ENCODE data around the gene TGFB1I1. TPM values are rescaled to one million over a fixed set of nuclear protein-coding genes. Genes with fewer than 3 reads are reported as not detected.
A peak's percentile ranks its signal among the peaks of the same experiment; 100 is the strongest.

TGFB1I1 gene
- total and polyA plus RNA-seq, 2 of the 4 experiments (the other 2 are of a cell fraction), result 24.9 to 128 TPM

- peak overlapping the region; percentile 76; the same call in 1 of the 2 replicates for H3K56ac ChIP-seq (ENCODE audit: extremely low read depth, insufficient read depth, low read length)
- peak overlapping the region; percentile 90 for H3K27ac ChIP-seq (ENCODE audit: insufficient read depth, low read length)
- peaks cover 11% of the 10 kb centered on the region for H3K4me1 ChIP-seq (ENCODE audit: control insufficient read depth, insufficient read depth, low read length)
- in situ Hi-C loops (cut with MboI; ENCODE audit: low sequenced_read_pairs), result loop anchor here (10.0 to 25.0 kb wide), 2 partner anchors 385 to 402 kb away; partner anchors contain the start of genes ZNF267, ZNF646 and ZNF668
- intact Hi-C loops (cut with micrococcal nuclease), result loop anchor here (1.0 to 2.0 kb wide), 2 partner anchors 12 to 409 kb away; partner anchors contain the start of gene TGFB1I1
- H3K9ac ChIP-seq (ENCODE audit: low read depth, low read length), result peak overlapping the region; percentile 85
- peaks cover 14 to 50% of the 10 kb centered on the region in 2 experiments for H3K79me1 ChIP-seq (ENCODE audit: low read depth in 1 of 2, low read length in 2 of 2)
- no TSS peak for BruUV-seq (replicated peaks)
- WGBS, 2 experiments (ENCODE audit: extremely low coverage in 2 of 2, insufficient read length in 1 of 2), result 1% methylated on average over 32 of the region's 61 CpGs; no CpG with 5 or more reads in 1 of the 2 experiments
- H2AK5ac ChIP-seq (ENCODE audit: low read depth, low read length), result peak overlapping the region; percentile 62
- peaks cover 18% of the 10 kb centered on the region; the same call in 1 of the 2 replicates for H3K9me1 ChIP-seq (ENCODE audit: insufficient read depth, low read length)
- peak overlapping the region; percentile 96 for H2AFZ ChIP-seq (replicated peaks; ENCODE audit: low read length, poor library complexity)
- dilution Hi-C loops (cut with HindIII; ENCODE audit: low sequenced_read_pairs, unreplicated experiment), result no loop called here
- peak; percentile 90 for ATAC-seq (ENCODE audit: low read depth)
- H2AK9ac ChIP-seq (replicated peaks; ENCODE audit: low read depth, low read length, poor library complexity), result peak overlapping the region; percentile 100
- peak overlapping the region; percentile 94 for H3K4ac ChIP-seq (ENCODE audit: low read depth, low read length)
- peak overlapping the region; percentile 93 for H2BK120ac ChIP-seq (ENCODE audit: low read depth, low read length)
- peak overlapping the region; percentile 71 for H3K18ac ChIP-seq (ENCODE audit: low read depth, low read length)
- H3K4me3 ChIP-seq (ENCODE audit: insufficient read depth, low read depth, low read length), result peak overlapping the region; percentile 55
- CTCF ChIA-PET, result interaction anchor here (0.5 to 1.8 kb wide), 6 partner anchors 8 to 336 kb away, joined by 3 to 7 read pairs (median 4); no protein-coding TSS in a partner anchor
- H4K91ac ChIP-seq (ENCODE audit: insufficient read depth, low read depth, low read length), result peak overlapping the region; percentile 97
- peak overlapping the region; percentile 90 for H3K14ac ChIP-seq (replicated peaks; ENCODE audit: low read depth, low read length)
- H4K20me1 ChIP-seq (ENCODE audit: insufficient read depth, low read length), result peaks cover 30% of the 10 kb centered on the region
- H3K27me3 ChIP-seq (ENCODE audit: control insufficient read depth, insufficient read depth, low read length), result no peaks in the 10 kb centered on the region
- no peak overlapping the region for H2BK20ac ChIP-seq (ENCODE audit: low read depth, low read length)
- peaks cover 9% of the 10 kb centered on the region for H3K36me3 ChIP-seq (ENCODE audit: control insufficient read depth, insufficient read depth, low read length)
- no peaks in the 10 kb centered on the region for H3K9me3 ChIP-seq (ENCODE audit: control insufficient read depth, insufficient read depth, low read length)
- H3K23ac ChIP-seq (ENCODE audit: low read depth, low read length), result peak overlapping the region; percentile 91
- H3K4me2 ChIP-seq (ENCODE audit: low read depth, low read length), result peak overlapping the region; percentile 72
- peak overlapping the region; percentile 96 for H2BK5ac ChIP-seq (ENCODE audit: low read depth, low read length, poor library complexity, severe bottlenecking)
- DNase-seq, result peak; percentile 99
- no peak overlapping the region; the same call in 2 of the 3 replicates for H2BK15ac ChIP-seq (ENCODE audit: low read depth, low read length)
- H4K5ac ChIP-seq (ENCODE audit: low read depth, low read length), result peak overlapping the region; percentile 69
- POLR2A ChIA-PET (ENCODE audit: unreplicated experiment), result interaction anchor here (0.5 to 2.5 kb wide), 6 partner anchors 12 to 506 kb away, joined by 3 to 16 read pairs (median 3); partner anchors contain the start of genes KAT8, TGFB1I1 and ZNF267
- peak overlapping the region; percentile 16 to 96 for H4K8ac ChIP-seq (ENCODE audit: low read depth in 2 of 2, low read length in 2 of 2)
- no peak for TF ChIP-seq CTCF (conservative IDR thresholded peaks at IDR 0.05; ENCODE audit: low read depth, low read length)
- TF ChIP-seq RFX5 (IDR thresholded peaks at IDR 0.05; ENCODE audit: low read depth, low read length), result no peak
- TF ChIP-seq MAFK (IDR thresholded peaks at IDR 0.05; ENCODE audit: low read depth, low read length), result no peak
- no peak for TF ChIP-seq SMC3 (IDR thresholded peaks at IDR 0.05; ENCODE audit: low read depth, low read length)
- TF ChIP-seq RCOR1 (IDR thresholded peaks at IDR 0.05; ENCODE audit: insufficient replicate concordance, low read length), result no peak
- no peak for TF ChIP-seq FOS (IDR thresholded peaks at IDR 0.05; ENCODE audit: low read depth, low read length)
- no peak for TF ChIP-seq MXI1 (IDR thresholded peaks at IDR 0.05; ENCODE audit: borderline replicate concordance, low read depth, low read length)
- TF ChIP-seq POLR2A (IDR thresholded peaks at IDR 0.05; ENCODE audit: low read depth, low read length), result no peak
- TF ChIP-seq USF2 (IDR thresholded peaks at IDR 0.05; ENCODE audit: low read depth, low read length), result no peak
- TF ChIP-seq NFE2L2 (IDR thresholded peaks at IDR 0.05; ENCODE audit: low read depth, low read length), result no peak
- peak; percentile 39; the same call in 1 of the 2 replicates for TF ChIP-seq MAZ (IDR thresholded peaks at IDR 0.05; ENCODE audit: borderline replicate concordance, low read depth, low read length)
- TF ChIP-seq BHLHE40 (IDR thresholded peaks at IDR 0.05; ENCODE audit: low read depth, low read length), result peak; percentile 20; the same call in 1 of the 2 replicates
- no peak for TF ChIP-seq CHD1 (IDR thresholded peaks at IDR 0.05; ENCODE audit: low read depth, low read length)
- no peak for TF ChIP-seq RAD21 (IDR thresholded peaks at IDR 0.05; ENCODE audit: low read length)
- TF ChIP-seq CEBPB (IDR thresholded peaks at IDR 0.05; ENCODE audit: low read depth, low read length), result peak; percentile 87
These were observed 12.0 kb upstream of the TGFB1I1 start for GRCh38 chr16:31459687-31460581.
